T-helper 2 cell treated with Interferon-gamma antibody and Interleukin-4, amounts not matched to agents 5 μg/mL and 100 μg/mL, for 36 hours (primary cell): Measurements from ENCODE around the gene ZNF648.
"Not testable (repeated sequence)": the region's sequence is repeated elsewhere in the genome, so short reads cannot be mapped to it uniquely, and the experiment has no call there.

Experiments used
- DNase-seq: peaks from one replicate; pipeline ENCODE4 v3.0.0; 2021; ENCODE audit warnings: low spot score
- H3K27ac Mint-ChIP-seq: one replicate; pipeline ENCODE4 v1.8.0; 2021; ENCODE audit warnings: mild to moderate bottlenecking, mixed read lengths
- H3K27me3 Mint-ChIP-seq: one replicate; pipeline ENCODE4 v1.8.0; 2021; ENCODE audit warnings: low read depth, mixed read lengths
- H3K36me3 Mint-ChIP-seq: one replicate; pipeline ENCODE4 v1.8.0; 2021; ENCODE audit warnings: low read depth, mixed read lengths
- H3K4me1 Mint-ChIP-seq: one replicate; pipeline ENCODE4 v1.8.0; 2021; ENCODE audit warnings: low read depth, mixed read lengths
- H3K4me3 Mint-ChIP-seq: one replicate; pipeline ENCODE4 v1.8.0; 2022; ENCODE audit warnings: mild to moderate bottlenecking, moderate library complexity, mixed read lengths
- H3K9me3 Mint-ChIP-seq: one replicate; pipeline ENCODE4 v1.8.0; 2021; ENCODE audit warnings: mixed read lengths

Gene ZNF648

DNA sequence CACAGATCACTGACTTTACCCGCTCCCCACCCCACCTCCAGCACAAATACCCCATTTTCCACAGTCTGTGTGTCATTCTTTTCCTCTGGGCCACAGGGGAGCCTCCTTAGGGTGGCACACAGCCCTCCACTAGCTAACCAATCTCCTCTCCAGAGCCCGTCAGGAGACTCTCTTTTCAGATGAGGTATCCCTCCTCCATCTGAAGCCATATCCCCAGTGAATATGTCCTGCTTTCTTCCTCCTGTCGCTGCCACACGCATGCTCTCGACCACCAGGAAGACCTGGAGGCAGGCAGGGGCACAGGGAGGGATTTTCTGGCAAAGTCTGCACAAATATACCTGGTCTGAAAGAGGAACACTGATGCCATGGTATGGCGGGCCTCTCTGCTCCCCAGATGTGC is 635 bp downstream of the ZNF648 start:
- Mint-ChIP-seq H3K27ac (no peak overlapping the region), H3K27me3 (peaks cover 68% of the 10 kb centered on the region), H3K4me3 (no peak overlapping the region), H3K9me3 (no peaks in the 10 kb centered on the region), H3K4me1 (peaks cover 3% of the 10 kb centered on the region), H3K36me3 (no peaks in the 10 kb centered on the region)
- DNase-seq, result no peak

GRCh38 chr1:182059936-182060335 is 1.6 kb downstream of the ZNF648 start:
- Mint-ChIP-seq H3K4me3 (no peak overlapping the region), H3K36me3 (no peaks in the 10 kb centered on the region), H3K9me3 (no peaks in the 10 kb centered on the region), H3K27ac (no peak overlapping the region), H3K27me3 (peaks cover 65% of the 10 kb centered on the region), H3K4me1 (peaks cover 3% of the 10 kb centered on the region)
- DNase-seq, result no peak

GRCh38 chr1:182056601-182057366 is 4.7 kb downstream of the ZNF648 start:
- H3K4me3 Mint-ChIP-seq, result no peak overlapping the region
- no peaks in the 10 kb centered on the region for H3K36me3 Mint-ChIP-seq
- DNase-seq, result no peak
- H3K27me3 Mint-ChIP-seq, result peaks cover 46% of the 10 kb centered on the region
- no peaks in the 10 kb centered on the region for H3K9me3 Mint-ChIP-seq
- H3K4me1 Mint-ChIP-seq, result peaks cover 10% of the 10 kb centered on the region
- no peak overlapping the region for H3K27ac Mint-ChIP-seq

DNA sequence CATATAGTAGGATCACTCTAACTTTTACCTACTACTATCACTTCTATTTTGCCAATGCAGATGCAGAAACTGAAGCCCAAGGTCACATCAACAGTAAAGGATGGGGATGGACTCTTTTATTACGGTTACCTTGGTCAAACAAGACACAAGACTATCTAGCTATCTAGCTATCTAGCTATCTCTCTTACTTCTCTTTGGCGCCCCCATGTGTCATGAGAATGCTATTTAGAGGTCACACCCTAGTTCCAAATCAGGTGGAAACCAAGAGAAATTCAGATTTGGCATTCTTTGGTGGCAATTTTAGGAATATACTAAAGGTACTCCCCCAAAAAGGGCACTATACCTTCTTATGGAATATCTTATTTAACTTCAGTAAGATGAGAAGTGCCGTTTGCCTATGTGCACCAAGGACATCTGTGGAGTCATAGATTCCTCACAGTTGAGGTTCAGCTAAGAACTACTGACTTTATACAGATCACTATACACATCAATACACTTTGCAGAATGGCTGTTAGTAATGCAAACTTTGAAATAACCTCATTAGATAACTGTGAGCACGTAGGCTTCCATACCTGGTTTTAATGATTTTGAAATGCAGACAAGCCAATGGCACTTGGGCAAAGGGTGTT is 6.7 kb downstream of the ZNF648 start:
- Mint-ChIP-seq H3K27ac (no peak overlapping the region), H3K4me1 (peaks cover 21% of the 10 kb centered on the region), H3K9me3 (no peaks in the 10 kb centered on the region), H3K4me3 (no peak overlapping the region), H3K36me3 (no peaks in the 10 kb centered on the region), H3K27me3 (peaks cover 29% of the 10 kb centered on the region)
- peak; percentile 25 for DNase-seq

DNA sequence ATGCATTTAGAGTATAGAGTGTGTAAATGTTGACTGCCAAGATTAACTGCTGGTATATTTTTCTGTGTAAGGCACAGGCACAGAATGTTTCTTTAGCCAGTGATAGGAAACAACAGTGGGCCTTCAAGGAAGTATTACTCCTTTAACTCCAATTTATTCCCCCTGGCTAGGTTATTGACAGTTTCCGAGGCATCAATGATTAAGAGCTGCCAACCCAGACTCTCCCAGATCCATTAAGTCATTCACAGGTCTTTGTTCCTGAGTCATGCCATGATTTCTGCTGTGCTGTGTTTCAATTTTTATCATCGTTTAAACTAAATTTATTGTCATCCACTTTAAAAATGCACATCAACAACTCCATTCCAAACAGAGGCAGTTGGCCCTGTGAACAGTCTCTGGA is 9.2 kb downstream of the ZNF648 start:
- H3K27me3 Mint-ChIP-seq, result peaks cover 11% of the 10 kb centered on the region

DNA sequence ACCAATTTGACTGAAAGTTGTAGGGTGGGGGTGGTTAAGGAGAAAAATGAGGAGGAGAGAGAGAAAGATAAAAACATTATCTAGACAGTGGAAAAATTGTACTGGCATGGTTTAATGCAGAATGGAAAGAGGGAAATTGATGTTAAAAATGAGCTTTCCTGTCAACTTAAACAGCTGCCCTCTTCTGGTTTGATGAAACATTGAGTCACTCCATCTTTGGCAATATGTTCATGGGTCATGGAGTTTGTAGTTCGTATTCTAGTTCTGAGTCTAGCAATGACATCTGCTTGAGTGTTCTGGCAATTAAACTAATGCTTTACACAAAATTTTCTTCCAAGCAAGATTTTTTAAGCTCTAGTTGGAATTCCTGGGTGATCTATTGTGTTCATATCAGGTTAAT is 9.6 kb downstream of the ZNF648 start:
- Mint-ChIP-seq H3K4me1 (peaks cover 38% of the 10 kb centered on the region), H3K27ac (no peak overlapping the region), H3K4me3 (no peak overlapping the region), H3K36me3 (no peaks in the 10 kb centered on the region), H3K27me3 (peaks cover 8% of the 10 kb centered on the region), H3K9me3 (peaks cover 8% of the 10 kb centered on the region)
- DNase-seq, result no peak

More for the DNA sequence above, 9.2 kb downstream of the ZNF648 start:
- H3K9me3 Mint-ChIP-seq, result peaks cover 8% of the 10 kb centered on the region
- peaks cover 35% of the 10 kb centered on the region for H3K4me1 Mint-ChIP-seq
- H3K27ac Mint-ChIP-seq, result no peak overlapping the region
- no peak for DNase-seq
- H3K36me3 Mint-ChIP-seq, result no peaks in the 10 kb centered on the region
- no peak overlapping the region for H3K4me3 Mint-ChIP-seq

DNA sequence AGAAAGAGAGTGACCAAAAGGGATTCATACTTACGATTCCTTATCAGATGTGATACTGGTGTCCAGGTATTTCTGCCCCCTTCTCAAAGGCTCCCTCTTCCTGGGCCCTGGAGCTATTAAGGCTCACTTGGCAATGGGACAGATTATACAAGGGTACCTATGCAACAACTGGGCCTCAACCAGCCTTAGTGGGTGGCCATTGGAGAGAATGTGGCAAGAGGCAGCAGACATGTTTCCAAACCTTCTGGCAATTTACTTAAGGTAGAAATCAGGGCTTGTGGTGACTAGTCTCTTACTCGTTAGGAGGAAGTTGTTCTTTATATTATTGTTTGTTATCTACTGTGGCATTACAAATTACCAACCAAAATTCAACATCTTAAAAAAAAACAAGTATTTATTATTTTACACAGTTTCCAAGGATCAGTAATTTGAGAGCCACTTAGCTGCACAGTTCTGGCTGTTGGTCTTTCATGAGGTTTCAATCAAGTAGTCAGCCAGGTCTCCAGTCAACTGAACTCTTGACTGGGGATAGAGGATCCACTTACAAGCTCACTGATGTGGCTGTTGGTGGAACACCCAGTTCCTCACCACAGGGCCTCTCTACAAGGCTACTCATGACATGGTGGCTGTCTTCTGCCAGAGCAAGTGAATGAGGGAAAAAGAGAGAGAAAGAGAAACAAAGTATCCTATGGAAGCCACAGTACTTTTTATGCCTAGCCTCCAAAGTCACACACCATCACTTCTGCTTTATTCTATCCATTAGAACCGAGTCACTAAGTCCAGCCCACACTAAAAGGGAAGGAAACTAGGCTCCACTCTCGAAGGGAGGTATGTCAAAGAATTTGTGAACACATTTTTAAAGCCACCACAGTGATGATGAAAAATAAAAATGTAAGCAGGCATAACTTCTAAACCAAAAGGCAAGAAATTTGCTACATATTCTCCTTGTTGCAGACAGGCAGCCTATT is 10.7 kb downstream of the ZNF648 start:
- Mint-ChIP-seq H3K36me3 (peaks cover 6% of the 10 kb centered on the region), H3K9me3 (peaks cover 17% of the 10 kb centered on the region), H3K27ac (no peak overlapping the region), H3K27me3 (no peaks in the 10 kb centered on the region), H3K4me3 (no peak overlapping the region), H3K4me1 (peaks cover 42% of the 10 kb centered on the region)
- no peak for DNase-seq

GRCh38 chr1:182048562-182048961 is 12.9 kb downstream of the ZNF648 start:
- Mint-ChIP-seq H3K4me3 (no peak overlapping the region), H3K4me1 (peaks cover 48% of the 10 kb centered on the region), H3K27ac (no peak overlapping the region), H3K27me3 (no peaks in the 10 kb centered on the region), H3K9me3 (peaks cover 38% of the 10 kb centered on the region), H3K36me3 (peaks cover 18% of the 10 kb centered on the region)
- DNase-seq, result no peak

DNA sequence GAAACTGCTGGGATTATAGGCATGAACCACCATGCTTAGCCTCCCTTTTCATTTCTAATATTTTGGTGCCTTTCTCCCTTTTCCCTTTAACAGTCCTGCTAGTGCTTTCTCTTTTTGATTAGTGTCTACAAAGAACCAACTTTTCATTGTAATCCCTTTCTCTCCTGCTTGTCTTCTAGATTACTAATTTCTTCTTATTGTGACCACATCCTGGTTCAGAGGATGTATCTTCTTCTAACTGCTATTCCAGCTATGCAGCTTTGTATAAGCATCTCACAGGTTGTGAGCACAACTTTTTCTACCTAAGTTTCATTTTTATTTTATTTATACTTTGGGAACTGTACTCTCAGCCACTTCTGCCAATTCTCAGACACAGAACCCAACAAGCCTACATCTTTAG is 14.7 kb downstream of the ZNF648 start:
- H3K27ac Mint-ChIP-seq, result peak overlapping the region; percentile 87
- peaks cover 43% of the 10 kb centered on the region for H3K4me1 Mint-ChIP-seq
- peaks cover 20% of the 10 kb centered on the region for H3K36me3 Mint-ChIP-seq
- no peak for DNase-seq
- peaks cover 39% of the 10 kb centered on the region for H3K9me3 Mint-ChIP-seq
- no peaks in the 10 kb centered on the region for H3K27me3 Mint-ChIP-seq
- H3K4me3 Mint-ChIP-seq, result peak overlapping the region; percentile 53

DNA sequence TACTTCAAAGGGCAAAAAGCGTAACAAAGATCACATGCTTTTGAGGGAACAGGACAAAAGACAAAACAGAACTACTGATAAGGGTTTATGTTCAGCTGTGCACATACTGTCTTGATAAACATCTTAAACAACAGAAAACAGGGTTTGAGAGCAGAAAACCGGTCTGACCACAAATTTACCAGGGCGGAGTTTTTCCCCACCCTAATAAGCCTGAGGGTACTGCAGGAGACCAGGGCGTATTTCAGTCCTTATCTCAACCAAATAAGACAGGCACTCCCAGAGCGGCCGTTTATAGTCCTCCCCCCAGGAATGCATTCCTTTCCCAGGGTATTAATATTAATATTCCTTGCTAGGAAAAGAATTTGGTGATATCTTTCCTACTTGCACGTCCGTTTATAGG is 16.0 kb downstream of the ZNF648 start:
- peaks cover 20% of the 10 kb centered on the region for H3K36me3 Mint-ChIP-seq
- H3K4me1 Mint-ChIP-seq, result peaks cover 33% of the 10 kb centered on the region
- not testable (repeated sequence) for H3K27me3 Mint-ChIP-seq, DNase-seq, H3K4me3 Mint-ChIP-seq, H3K27ac Mint-ChIP-seq
- H3K9me3 Mint-ChIP-seq, result peaks cover 39% of the 10 kb centered on the region

DNA sequence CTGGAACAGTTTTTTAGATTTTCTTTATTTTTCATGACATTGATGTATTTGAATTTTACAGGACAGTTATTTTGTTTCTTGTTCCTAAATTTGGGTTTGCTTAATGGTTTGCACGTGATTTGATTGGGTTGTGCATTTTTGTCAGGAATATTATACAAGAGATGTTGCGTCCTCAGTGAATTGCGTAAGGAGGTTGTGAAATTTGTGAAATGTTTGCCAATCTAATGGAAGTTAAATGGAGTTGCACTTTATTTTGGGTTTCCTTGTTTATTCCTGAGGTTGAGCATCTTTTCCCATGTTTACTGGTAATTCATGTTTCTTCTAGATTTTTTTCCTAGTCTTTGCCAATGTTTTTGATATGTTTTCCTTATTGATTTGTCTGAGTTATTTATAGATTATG is 19.9 kb downstream of the ZNF648 start:
- Mint-ChIP-seq H3K4me3 (no peak overlapping the region), H3K36me3 (peaks cover 18% of the 10 kb centered on the region), H3K4me1 (peaks cover 16% of the 10 kb centered on the region), H3K9me3 (peaks cover 47% of the 10 kb centered on the region), H3K27ac (no peak overlapping the region), H3K27me3 (no peaks in the 10 kb centered on the region)
- no peak for DNase-seq

GRCh38 chr1:182038220-182038619 is 23.3 kb downstream of the ZNF648 start:
- H3K4me3 Mint-ChIP-seq, result no peak overlapping the region
- H3K9me3 Mint-ChIP-seq, result peaks cover 22% of the 10 kb centered on the region
- H3K4me1 Mint-ChIP-seq, result peaks cover 12% of the 10 kb centered on the region
- DNase-seq, result no peak
- no peak overlapping the region for H3K27ac Mint-ChIP-seq
- no peaks in the 10 kb centered on the region for H3K27me3 Mint-ChIP-seq
- peaks cover 1% of the 10 kb centered on the region for H3K36me3 Mint-ChIP-seq

GRCh38 chr1:182035097-182035770 is 26.3 kb downstream of the ZNF648 start:
- DNase-seq, result no peak

More at GRCh38 chr1:182035097-182035770, 26.3 kb downstream of the ZNF648 start:
- Mint-ChIP-seq H3K36me3 (peaks cover 1% of the 10 kb centered on the region), H3K27me3 (no peaks in the 10 kb centered on the region), H3K4me3 (no peak overlapping the region), H3K4me1 (peaks cover 13% of the 10 kb centered on the region), H3K9me3 (peaks cover 22% of the 10 kb centered on the region), H3K27ac (no peak overlapping the region)
